Bronchial epithelial cell (primary cell): ENCODE results near the gene CD248. TPM values are rescaled to one million over a fixed set of nuclear protein-coding genes. Genes with fewer than 3 reads are reported as not detected.

Experiments used
- DNase-seq: peaks from one replicate; pipeline ENCODE4 v3.0.0-alpha.2; 2010; ENCODE audit warnings: low read depth
- FAIRE-seq: peaks from 2 replicates; lab custom pipeline; 2011; peaks lifted over from hg19 to GRCh38; lab: Jason Lieb, UNC
- H3K27me3 ChIP-seq: 2 replicates; pipeline ENCODE4 v1.5.1; 2011; ENCODE audit warnings: low read length; ENCODE audit not compliant: control insufficient read depth, insufficient read depth
- H3K36me3 ChIP-seq: 2 replicates; pipeline ENCODE4 v1.5.1; 2011; ENCODE audit warnings: low read length; ENCODE audit not compliant: control insufficient read depth, insufficient read depth
- H3K4me3 ChIP-seq: 2 replicates; pipeline ENCODE4 v1.5.1; 2011; ENCODE audit warnings: mild to moderate bottlenecking, low read depth, low read length, control low read depth
- CTCF ChIP-seq: IDR thresholded peaks from 2 replicates; pipeline ENCODE4 v1.5.1; 2011; ENCODE audit warnings: mild to moderate bottlenecking, moderate library complexity, low read length, control low read depth, inconsistent platforms; ENCODE audit not compliant: insufficient read depth, severe bottlenecking
- total RNA-seq: library from RNA; depleted of rRNA; stranded (reverse); fragments of >200 nt; gene quantifications from 2 replicates; pipeline ENCODE4 v1.2.1, GENCODE V29; 2014

The CD248 gene
- total RNA-seq, 1 donor from 2014 or later, result under 0.01 TPM

GRCh38 chr11:66291303-66291705, 25.5 kb downstream of the CD248 start:
- Histone ChIP-seq H3K4me3 (no peak overlapping the region), H3K27me3 (peaks cover 9% of the 10 kb centered on the region), H3K36me3 (peaks cover 4% of the 10 kb centered on the region)
- DNase-seq, result no peak
- TF ChIP-seq CTCF, result no peak
- no peak for FAIRE-seq

- peaks cover 9% of the 10 kb centered on the region for H3K27me3 ChIP-seq
- FAIRE-seq (no peak), DNase-seq (no peak)
- H3K4me3 ChIP-seq, result no peak overlapping the region
- H3K36me3 ChIP-seq, result peaks cover 8% of the 10 kb centered on the region
- TF ChIP-seq CTCF, result no peak
Observed at GRCh38 chr11:66290330-66290621, 26.6 kb downstream of the CD248 start.

GRCh38 chr11:66289548-66290329, 27.1 kb downstream of the CD248 start:
- no peak for DNase-seq
- peak overlapping the region; percentile 66 for H3K4me3 ChIP-seq
- no peak for TF ChIP-seq CTCF
- peaks cover 13% of the 10 kb centered on the region for H3K36me3 ChIP-seq
- no peak for FAIRE-seq
- peaks cover 9% of the 10 kb centered on the region for H3K27me3 ChIP-seq

- H3K27me3 ChIP-seq, result peaks cover 9% of the 10 kb centered on the region
- peak within 1 kb of the TSS; percentile 66 for H3K4me3 ChIP-seq
- peaks cover 16% of the 10 kb centered on the region for H3K36me3 ChIP-seq
- FAIRE-seq, result peak; percentile 97
- peak; percentile 99 for DNase-seq
- no peak for TF ChIP-seq CTCF
Observed at GRCh38 chr11:66288671-66289547, 27.9 kb downstream of the CD248 start, which contains the start of gene YIF1A. YIF1A (minus strand) TSS chr11:66289143; CDS start chr11:66288985, 158 bp downstream.

DNA sequence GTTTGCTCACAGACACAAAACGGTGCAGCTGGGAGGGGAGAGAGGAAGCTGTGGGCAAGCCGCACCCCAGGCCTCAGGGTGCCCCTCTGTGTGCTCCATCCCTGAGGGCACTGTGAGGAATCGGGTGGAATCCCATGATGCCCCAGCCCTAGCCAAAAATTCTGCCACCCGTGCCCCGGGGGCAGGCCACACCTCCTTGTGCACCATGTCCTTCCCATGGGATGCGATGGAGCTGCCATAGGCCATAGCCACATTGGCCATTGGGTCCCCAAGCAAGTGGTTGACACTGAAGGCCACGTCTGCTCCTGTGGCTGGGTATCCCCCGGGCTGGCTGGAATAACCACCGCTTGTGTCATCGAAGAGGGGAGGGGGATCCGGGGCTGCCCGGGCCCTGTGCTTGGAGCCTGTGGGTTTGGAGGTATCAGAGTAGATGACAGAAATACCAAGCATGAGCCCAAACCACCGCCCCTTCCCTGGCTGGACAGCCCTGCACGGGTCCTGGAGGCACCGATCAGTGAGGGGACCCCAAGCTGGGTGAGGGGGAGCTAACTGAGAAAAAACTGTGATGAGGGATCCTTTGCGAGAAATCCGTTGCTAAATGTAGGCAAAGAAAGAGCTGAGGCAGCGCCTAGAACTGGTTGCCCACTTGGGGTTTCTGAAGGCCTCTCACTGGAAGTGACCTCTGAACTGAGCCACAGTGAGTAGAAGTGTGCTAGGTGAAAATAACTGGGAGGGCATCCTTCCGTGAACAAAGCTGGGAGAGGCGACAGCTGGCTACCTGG, 28.8 kb downstream of the CD248 start:
- no peak for TF ChIP-seq CTCF
- peak overlapping the region; percentile 66 for H3K4me3 ChIP-seq
- peaks cover 16% of the 10 kb centered on the region for H3K36me3 ChIP-seq
- no peak for FAIRE-seq
- peaks cover 9% of the 10 kb centered on the region for H3K27me3 ChIP-seq
- DNase-seq, result no peak
